Liver (tissue), 9 donors: ENCODE results near the gene TTLL12. TPM values are rescaled to one million over a fixed set of nuclear protein-coding genes. Genes with fewer than 3 reads are reported as not detected.

ENCODE experiments used
- DNase-seq: peaks from one replicate; pipeline ENCODE4 v3.0.0-alpha.2; 2017; ENCODE audit warnings: low spot score
- H3K27ac ChIP-seq, 2 donors: one replicate each; pipeline ENCODE4 v1.7.0; 2013; ENCODE audit warnings: inconsistent platforms in 2 of 2, low read length in 2 of 2, control low read depth in 1 of 2, low read depth in 1 of 2, mild to moderate bottlenecking in 1 of 2
- H3K27me3 ChIP-seq, 4 donors: one replicate each; pipeline versions ENCODE4 v1.6.1 to v1.7.0; 2013; ENCODE audit warnings: low read length in 3 of 4, inconsistent platforms in 1 of 4, mild to moderate bottlenecking in 1 of 4, moderate library complexity in 1 of 4; ENCODE audit not compliant: control insufficient read depth in 4 of 4, insufficient read depth in 4 of 4
- H3K36me3 ChIP-seq, 4 donors: one replicate each; pipeline versions ENCODE4 v1.6.1 to v1.7.0; 2013; ENCODE audit warnings: low read length in 3 of 4, mild to moderate bottlenecking in 3 of 4, low read depth in 1 of 4, moderate library complexity in 1 of 4; ENCODE audit not compliant: control insufficient read depth in 4 of 4, insufficient read depth in 3 of 4
- H3K4me1 ChIP-seq, 4 donors: one replicate each; pipeline versions ENCODE4 v1.6.1 to v1.7.0; 2013; ENCODE audit warnings: low read length in 3 of 4, mild to moderate bottlenecking in 3 of 4, moderate library complexity in 1 of 4; ENCODE audit not compliant: control insufficient read depth in 4 of 4, insufficient read depth in 4 of 4
- H3K4me3 ChIP-seq, 3 donors: one replicate each; pipeline versions ENCODE4 v1.6.1 to v1.7.0; 2013; ENCODE audit warnings: low read length in 3 of 3, control low read depth in 1 of 3, low read depth in 1 of 3, mild to moderate bottlenecking in 1 of 3
- H3K9ac ChIP-seq, 2 donors: one replicate each; pipeline ENCODE4 v1.7.0; 2013; ENCODE audit warnings: low read length in 2 of 2, mild to moderate bottlenecking in 2 of 2, moderate library complexity in 2 of 2, control low read depth in 1 of 2, low read depth in 1 of 2
- H3K9me3 ChIP-seq, 4 donors: one replicate each; pipeline versions ENCODE4 v1.6.1 to v1.7.0; 2013; ENCODE audit warnings: low read length in 3 of 4; ENCODE audit not compliant: control insufficient read depth in 4 of 4
- ATF3 ChIP-seq: IDR thresholded peaks from 2 replicates; pipeline ENCODE4 v1.6.1; 2016; ENCODE audit warnings: antibody characterized with exemption
- CTCF ChIP-seq: fragments of 150-350 bp; IDR thresholded peaks from 2 replicates; pipeline ENCODE4 v1.5.1; 2017; ENCODE audit warnings: improper control_type of control experiment, low read depth, low read length; ENCODE audit not compliant: missing input control
- EGR1 ChIP-seq, 2 donors: IDR thresholded peaks; 2 replicates each; pipeline ENCODE4 v1.6.1; 2016 to 2018; ENCODE audit warnings: antibody characterized with exemption in 2 of 2, low read depth in 2 of 2
- GABPA ChIP-seq, 2 donors: IDR thresholded peaks in 1 of 2; conservative IDR thresholded peaks in 1 of 2; 2 replicates each; pipeline ENCODE4 v1.6.1; 2016; ENCODE audit warnings: antibody characterized with exemption in 2 of 2, mild to moderate bottlenecking in 1 of 2, moderate library complexity in 1 of 2
- JUND ChIP-seq, 2 donors: IDR thresholded peaks; 2 replicates each; pipeline ENCODE4 v1.6.1; 2016; ENCODE audit warnings: antibody characterized with exemption in 2 of 2
- MAX ChIP-seq: IDR thresholded peaks from 2 replicates; pipeline ENCODE4 v1.6.1; 2016; ENCODE audit warnings: antibody characterized with exemption
- NR2F2 ChIP-seq: IDR thresholded peaks from 2 replicates; pipeline ENCODE4 v1.6.1; 2016; ENCODE audit warnings: antibody characterized with exemption
- RAD21 ChIP-seq, 2 donors: IDR thresholded peaks; 2 replicates each; pipeline ENCODE4 v1.6.1; 2016; ENCODE audit warnings: antibody characterized with exemption in 2 of 2, mild to moderate bottlenecking in 2 of 2
- REST ChIP-seq: IDR thresholded peaks from 2 replicates; pipeline ENCODE4 v1.6.1; 2016; ENCODE audit warnings: antibody characterized with exemption, mild to moderate bottlenecking
- RXRA ChIP-seq, 2 donors: IDR thresholded peaks; 2 replicates each; pipeline ENCODE4 v1.6.1; 2017 to 2018; ENCODE audit warnings: antibody characterized with exemption in 2 of 2, mild to moderate bottlenecking in 1 of 2
- SP1 ChIP-seq: IDR thresholded peaks from 2 replicates; pipeline ENCODE4 v1.6.1; 2018; ENCODE audit warnings: antibody characterized with exemption, mild to moderate bottlenecking
- TAF1 ChIP-seq: conservative IDR thresholded peaks from 2 replicates; pipeline ENCODE4 v1.6.1; 2016; ENCODE audit warnings: antibody characterized with exemption, mild to moderate bottlenecking
- YY1 ChIP-seq: IDR thresholded peaks from 2 replicates; pipeline ENCODE4 v1.6.1; 2016; ENCODE audit warnings: antibody characterized with exemption, mild to moderate bottlenecking
- WGBS: extraction: QIAGEN DNeasy Blood & Tissue Kit; methylation state at CpG from one replicate; pipeline ENCODE4 v1.1.7; 2013; 5-methylcytosine and 5-hydroxymethylcytosine counted together
- polyA plus RNA-seq, 2 donors: library from polyadenylated mRNA; stranded (reverse) in 1 of 2; unstranded in 1 of 2; fragments of 200-250 nt in 1 of 2; fragments of >200 nt in 1 of 2; fragmentation: Nextera tagmentation in 1 of 2; extraction: Ambion mirVana in 1 of 2; gene quantifications; one replicate each; pipeline versions ENCODE4 v1.2.1 to v1.2.3, GENCODE V29; 2013 to 2015
- total RNA-seq, 2 donors: library from RNA; depleted of rRNA; stranded (reverse); fragments of >200 nt; gene quantifications; one replicate each; pipeline ENCODE4 v1.2.3, GENCODE V29; 2014
- donor health status: healthy.
- donor health status: healthy.
- donor health status: healthy.
- donor health status: healthy.
- donor health status: healthy.

TTLL12 gene
- total and polyA plus RNA-seq, 4 donors: 13.7 to 43.9 (median 20.5) TPM

GRCh38 chr22:43172191-43172590 lies 14.7 kb downstream of the TTLL12 start:
- no peak overlapping the region for H3K4me3 ChIP-seq
- TF ChIP-seq RAD21 (IDR thresholded peaks at IDR 0.05): no peak
- no peak for TF ChIP-seq MAX
- no peak for TF ChIP-seq CTCF
- no peak for TF ChIP-seq EGR1 (IDR thresholded peaks at IDR 0.05; ENCODE audit: low read depth in 2 of 2)
- no peak for TF ChIP-seq NR2F2
- no peak for TF ChIP-seq TAF1
- no peak for TF ChIP-seq GABPA (IDR thresholded peaks at IDR 0.05 in 1 of 2, conservative IDR thresholded peaks at IDR 0.05 in 1 of 2)
- TF ChIP-seq REST: no peak
- no peak overlapping the region for H3K9ac ChIP-seq
- peaks cover 14 to 63% (median 19%) of the 10 kb centered on the region in 4 donors for H3K36me3 ChIP-seq
- H3K4me1 ChIP-seq: no peaks in the 10 kb centered on the region
- no peaks in the 10 kb centered on the region for H3K9me3 ChIP-seq
- WGBS: 95% methylated on average over 19 of the region's 19 CpGs
- no peak for DNase-seq
- no peaks in the 10 kb centered on the region for H3K27me3 ChIP-seq
- H3K27ac ChIP-seq: no peak overlapping the region

DNA sequence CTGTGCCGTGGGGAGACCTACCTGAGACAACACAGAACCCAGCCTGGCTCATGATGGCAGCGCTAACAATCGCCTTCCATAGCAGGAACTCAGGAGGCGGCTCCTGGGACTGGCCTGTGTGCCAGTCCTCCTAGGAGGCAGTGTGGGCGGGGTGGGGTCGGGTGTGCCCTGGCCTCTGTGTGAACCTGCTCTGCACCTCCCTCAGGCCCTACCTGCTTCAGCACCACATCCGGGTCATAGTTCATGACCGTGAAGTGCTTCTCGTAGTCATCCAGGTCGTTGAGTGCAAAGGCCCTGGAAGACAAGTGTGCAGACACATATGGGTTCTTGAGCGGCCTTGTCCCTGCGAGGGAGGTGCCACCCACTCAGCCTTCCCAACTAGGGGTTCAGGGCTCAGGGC lies 15.3 kb downstream of the TTLL12 start:
- Histone ChIP-seq H3K9ac (no peak overlapping the region), H3K4me1 (no peaks in the 10 kb centered on the region), H3K36me3 (peaks cover 14 to 63% (median 19%) of the 10 kb centered on the region in 4 donors), H3K4me3 (no peak overlapping the region), H3K27me3 (no peaks in the 10 kb centered on the region), H3K9me3 (no peaks in the 10 kb centered on the region), H3K27ac (no peak overlapping the region)
- DNase-seq: no peak
- TF ChIP-seq JUND (IDR thresholded peaks at IDR 0.05): no peak
- no peak for TF ChIP-seq TAF1
- no peak for TF ChIP-seq SP1
- TF ChIP-seq RXRA (IDR thresholded peaks at IDR 0.05): no peak
- TF ChIP-seq GABPA (IDR thresholded peaks at IDR 0.05 in 1 of 2, conservative IDR thresholded peaks at IDR 0.05 in 1 of 2): no peak
- no peak for TF ChIP-seq YY1
- TF ChIP-seq EGR1 (IDR thresholded peaks at IDR 0.05; ENCODE audit: low read depth in 2 of 2): no peak
- no peak for TF ChIP-seq ATF3
- 84% methylated on average over 12 of the region's 12 CpGs for WGBS
